ENCODE data around the gene FUBP1. TPM values are rescaled to one million over a fixed set of nuclear protein-coding genes. Genes with fewer than 3 reads are reported as not detected.
"Not testable (repeated sequence)": the region's sequence is repeated elsewhere in the genome, so short reads cannot be mapped to it uniquely, and the experiment has no call there.

The FUBP1 gene
- total RNA-seq, 1 experiment from 2014 or later, result 149 TPM

- DNase-seq (ENCODE audit: low read depth), result no peak
- in situ Hi-C loops (cut with HindIII; ENCODE audit: low pct_unique_long_range_greater_than_20kb, low sequenced_read_pairs), result no loop called here
These were observed 15.3 kb upstream of the FUBP1 start for GRCh38 chr1:77994117-77994705.

GRCh38 chr1:77991638-77992037, 12.8 kb upstream of the FUBP1 start:
- DNase-seq (ENCODE audit: low read depth), result no peak

GRCh38 chr1:77990629-77991204, 11.8 kb upstream of the FUBP1 start:
- DNase-seq (ENCODE audit: low read depth), result no peak
- in situ Hi-C loops (cut with HindIII; ENCODE audit: low pct_unique_long_range_greater_than_20kb, low sequenced_read_pairs), result no loop called here

More at GRCh38 chr1:77991638-77992037, 12.8 kb upstream of the FUBP1 start:
- in situ Hi-C loops (cut with HindIII; ENCODE audit: low pct_unique_long_range_greater_than_20kb, low sequenced_read_pairs), result no loop called here

- in situ Hi-C loops (cut with HindIII; ENCODE audit: low pct_unique_long_range_greater_than_20kb, low sequenced_read_pairs), result no loop called here
- no peak for DNase-seq (ENCODE audit: low read depth)
These were observed 10.9 kb upstream of the FUBP1 start for GRCh38 chr1:77989744-77990143.

- DNase-seq (ENCODE audit: low read depth), result no peak
- in situ Hi-C loops (cut with HindIII; ENCODE audit: low pct_unique_long_range_greater_than_20kb, low sequenced_read_pairs), result no loop called here
These were observed 9.0 kb upstream of the FUBP1 start for GRCh38 chr1:77987919-77988318.

- in situ Hi-C loops (cut with HindIII; ENCODE audit: low pct_unique_long_range_greater_than_20kb, low sequenced_read_pairs), result no loop called here
These were observed 7.9 kb upstream of the FUBP1 start for GRCh38 chr1:77986810-77987209.

GRCh38 chr1:77984629-77985028, 5.8 kb upstream of the FUBP1 start:
- in situ Hi-C loops (cut with HindIII; ENCODE audit: low pct_unique_long_range_greater_than_20kb, low sequenced_read_pairs), result no loop called here
- no peak for DNase-seq (ENCODE audit: low read depth)

More at GRCh38 chr1:77986810-77987209, 7.9 kb upstream of the FUBP1 start:
- DNase-seq (ENCODE audit: low read depth), result no peak

- DNase-seq (ENCODE audit: low read depth), result no peak
These were observed 5.1 kb upstream of the FUBP1 start for GRCh38 chr1:77983997-77984355.

GRCh38 chr1:77983352-77983996, 4.6 kb upstream of the FUBP1 start:
- peak; percentile 19 for DNase-seq (ENCODE audit: low read depth)
- in situ Hi-C loops (cut with HindIII; ENCODE audit: low pct_unique_long_range_greater_than_20kb, low sequenced_read_pairs), result not testable (repeated sequence)

More at GRCh38 chr1:77983997-77984355, 5.1 kb upstream of the FUBP1 start:
- in situ Hi-C loops (cut with HindIII; ENCODE audit: low pct_unique_long_range_greater_than_20kb, low sequenced_read_pairs), result no loop called here

- DNase-seq (ENCODE audit: low read depth), result no peak
- in situ Hi-C loops (cut with HindIII; ENCODE audit: low pct_unique_long_range_greater_than_20kb, low sequenced_read_pairs), result no loop called here
These were observed 441 bp downstream of the FUBP1 start for GRCh38 chr1:77978293-77978968.

GRCh38 chr1:77977989-77978292, 931 bp downstream of the FUBP1 start:
- in situ Hi-C loops (cut with HindIII; ENCODE audit: low pct_unique_long_range_greater_than_20kb, low sequenced_read_pairs), result no loop called here
- peak; percentile 76 for DNase-seq (ENCODE audit: low read depth)

GRCh38 chr1:77976433-77977076, 2.3 kb downstream of the FUBP1 start:
- in situ Hi-C loops (cut with HindIII; ENCODE audit: low pct_unique_long_range_greater_than_20kb, low sequenced_read_pairs), result no loop called here
- DNase-seq (ENCODE audit: low read depth), result peak; percentile 30

GRCh38 chr1:77975907-77976306, 3.0 kb downstream of the FUBP1 start:
- DNase-seq (ENCODE audit: low read depth), result no peak
- in situ Hi-C loops (cut with HindIII; ENCODE audit: low pct_unique_long_range_greater_than_20kb, low sequenced_read_pairs), result no loop called here

GRCh38 chr1:77975386-77975785, 3.5 kb downstream of the FUBP1 start:
- in situ Hi-C loops (cut with HindIII; ENCODE audit: low pct_unique_long_range_greater_than_20kb, low sequenced_read_pairs), result no loop called here
- peak; percentile 19 for DNase-seq (ENCODE audit: low read depth)

- in situ Hi-C loops (cut with HindIII; ENCODE audit: low pct_unique_long_range_greater_than_20kb, low sequenced_read_pairs), result no loop called here
These were observed 6.8 kb downstream of the FUBP1 start for GRCh38 chr1:77972080-77972479.

GRCh38 chr1:77970192-77970591, 8.7 kb downstream of the FUBP1 start:
- no peak for DNase-seq (ENCODE audit: low read depth)
- in situ Hi-C loops (cut with HindIII; ENCODE audit: low pct_unique_long_range_greater_than_20kb, low sequenced_read_pairs), result no loop called here

More at GRCh38 chr1:77972080-77972479, 6.8 kb downstream of the FUBP1 start:
- DNase-seq (ENCODE audit: low read depth), result no peak

GRCh38 chr1:77966291-77966690, 12.6 kb downstream of the FUBP1 start:
- no peak for DNase-seq (ENCODE audit: low read depth)
- in situ Hi-C loops (cut with HindIII; ENCODE audit: low pct_unique_long_range_greater_than_20kb, low sequenced_read_pairs), result no loop called here

GRCh38 chr1:77961392-77961791, 17.5 kb downstream of the FUBP1 start:
- no peak for DNase-seq (ENCODE audit: low read depth)
- in situ Hi-C loops (cut with HindIII; ENCODE audit: low pct_unique_long_range_greater_than_20kb, low sequenced_read_pairs), result no loop called here

GRCh38 chr1:77958850-77959249, 20.0 kb downstream of the FUBP1 start:
- in situ Hi-C loops (cut with HindIII; ENCODE audit: low pct_unique_long_range_greater_than_20kb, low sequenced_read_pairs), result no loop called here
- no peak for DNase-seq (ENCODE audit: low read depth)

Measured in Caki2 (cell line).